HepG2 (cell line): ENCODE results near the gene ZFYVE26. TPM values are rescaled to one million over a fixed set of nuclear protein-coding genes. Genes with fewer than 3 reads are reported as not detected.

Experiments used
- ATAC-seq: fragments of 200-7000 bp; cut with Tn5 transposase; 3 replicates; pipeline ENCODE4 v1.9.1; 2020; ENCODE audit warnings: mild to moderate bottlenecking, moderate library complexity
- BruUV-seq: library from RNA; stranded (reverse); fragments of 400-500 nt; replicated peaks from 2 replicates; lab custom pipeline; 2021; lab: Mats Ljungman, UMichigan
- CTCF ChIA-PET: fragments of 300-600 bp; formaldehyde crosslinking; extraction: SDS; loops from one replicate; lab custom pipeline; 2021; ENCODE audit warnings: low total read pairs, inconsistent platforms, low intra/inter-chr PET ratio; lab: Yijun Ruan, JAX
- POLR2A ChIA-PET: fragments of 350-600 bp; sonication (Branson Sonifier 250); formaldehyde crosslinking; loops from one replicate; lab custom pipeline; 2020; ENCODE audit warnings: antibody characterized with exemption, inconsistent platforms; lab: Yijun Ruan, JAX
- DNase-seq: peaks from one replicate; pipeline ENCODE4 v3.0.0-alpha.2; 2015; ENCODE audit warnings: low spot score
- FAIRE-seq: peaks from 3 replicates; lab custom pipeline; 2011; peaks lifted over from hg19 to GRCh38; lab: Jason Lieb, UNC
- H2AFZ ChIP-seq: one replicate; pipeline ENCODE4 v1.6.1; 2011; ENCODE audit warnings: low read length, inconsistent platforms
- H3K27ac ChIP-seq: fragments of 300-600 bp; 3 replicates; pipeline ENCODE4 v1.8.0; 2011; ENCODE audit warnings: mixed run types, mild to moderate bottlenecking, mixed read lengths, low read length, inconsistent platforms; ENCODE audit not compliant: insufficient read depth; ENCODE audit errors: extremely low read length
- H3K27me3 ChIP-seq, 2 experiments: fragments of 200-600 bp in 1 of 2; 2 replicates in 1 of 2; 3 replicates in 1 of 2; pipeline versions ENCODE4 v1.6.0 to v1.8.0; 2011; ENCODE audit warnings: low read length in 2 of 2, mild to moderate bottlenecking in 2 of 2, moderate library complexity in 2 of 2, inconsistent platforms in 1 of 2; ENCODE audit not compliant: insufficient read depth in 2 of 2, control insufficient read depth in 1 of 2
- H3K36me3 ChIP-seq, 2 experiments: fragments of 200-600 bp in 1 of 2; replicated peaks in 1 of 2; 2 replicates in 1 of 2; 3 replicates in 1 of 2; pipeline versions ENCODE4 v1.5.1 to v1.8.0; 2011; ENCODE audit warnings: low read length in 2 of 2, inconsistent platforms in 1 of 2; ENCODE audit not compliant: insufficient read depth in 2 of 2, control insufficient read depth in 1 of 2
- H3K4me1 ChIP-seq: 2 replicates; pipeline ENCODE4 v1.5.1; 2012; ENCODE audit warnings: low read length, inconsistent platforms; ENCODE audit not compliant: insufficient read depth
- H3K4me2 ChIP-seq: 2 replicates; pipeline ENCODE4 v1.6.0; 2011; ENCODE audit warnings: low read depth, low read length, inconsistent platforms
- H3K4me3 ChIP-seq, 3 experiments: fragments of 200-600 bp in 1 of 3; sonication (generic), shearing (Covaris generic) in 1 of 3; replicated peaks in 1 of 3; 2 replicates each; pipeline ENCODE4 v1.5.1; 2011 to 2016; ENCODE audit warnings: low read length in 3 of 3, inconsistent platforms in 2 of 3, low read depth in 2 of 3, mild to moderate bottlenecking in 2 of 3, control low read depth in 1 of 3, mixed read lengths in 1 of 3; ENCODE audit not compliant: insufficient read depth in 1 of 3
- H3K79me2 ChIP-seq: one replicate; pipeline ENCODE4 v1.6.1; 2011; ENCODE audit warnings: low read length, inconsistent platforms; ENCODE audit not compliant: insufficient read depth
- H3K9ac ChIP-seq: 2 replicates; pipeline ENCODE4 v1.6.0; 2011; ENCODE audit warnings: mild to moderate bottlenecking, low read depth, low read length, inconsistent platforms; ENCODE audit not compliant: insufficient read depth
- H3K9me3 ChIP-seq: 2 replicates; pipeline ENCODE4 v1.5.1; 2012; ENCODE audit warnings: mild to moderate bottlenecking, low read length
- H4K20me1 ChIP-seq: 2 replicates; pipeline ENCODE4 v1.6.0; 2011; ENCODE audit warnings: inconsistent platforms, mild to moderate bottlenecking, low read length, moderate library complexity; ENCODE audit not compliant: insufficient read depth
- CEBPZ ChIP-seq: IDR thresholded peaks from 2 replicates; pipeline ENCODE4 v1.6.1; 2012; ENCODE audit warnings: low read length, improper control_type of control experiment
- ELF1 ChIP-seq: sonication (generic); formaldehyde crosslinking; IDR thresholded peaks from 2 replicates; pipeline ENCODE4 v1.4.0; 2020; ENCODE audit warnings: missing genetic modification reagents
- POLR2G ChIP-seq: fragments of 200-400 bp; formaldehyde crosslinking; IDR thresholded peaks from 2 replicates; pipeline ENCODE4 v1.6.1; 2018; ENCODE audit warnings: mild to moderate bottlenecking, low read depth, low read length, moderate library complexity
- RBM22 ChIP-seq: fragments of 200-400 bp; formaldehyde crosslinking; optimal IDR thresholded peaks from 2 replicates; pipeline ENCODE3; 2017; ENCODE audit warnings: mild to moderate bottlenecking, low read length, moderate library complexity
- SATB2 ChIP-seq: sonication (generic); formaldehyde crosslinking; IDR thresholded peaks from 2 replicates; pipeline ENCODE4 v1.5.0; 2020; ENCODE audit warnings: missing genetic modification reagents
- SCMH1 ChIP-seq: sonication (generic); formaldehyde crosslinking; IDR thresholded peaks from 2 replicates; pipeline ENCODE4 v1.9.0; 2021; ENCODE audit warnings: missing genetic modification reagents, mild to moderate bottlenecking, borderline replicate concordance
- SOX5 ChIP-seq: IDR thresholded peaks from 2 replicates; pipeline ENCODE4 v1.6.1; 2016; ENCODE audit warnings: borderline replicate concordance
- TARDBP ChIP-seq: sonication (generic); formaldehyde crosslinking; IDR thresholded peaks from 2 replicates; pipeline ENCODE4 v1.8.0; 2022; ENCODE audit warnings: mild to moderate bottlenecking, missing genetic modification reagents
- ZNF761 ChIP-seq: sonication (generic); formaldehyde crosslinking; conservative IDR thresholded peaks from 2 replicates; pipeline ENCODE4 v1.4.0; 2020; ENCODE audit warnings: mild to moderate bottlenecking, missing genetic modification reagents
- ZSCAN21 ChIP-seq: sonication (generic); formaldehyde crosslinking; IDR thresholded peaks from 2 replicates; pipeline ENCODE4 v1.8.0; 2022; ENCODE audit warnings: mild to moderate bottlenecking, missing genetic modification reagents, moderate library complexity, borderline replicate concordance
- WGBS: methylation state at CpG from one replicate; pipeline ENCODE4 v1.1.6; 2017; ENCODE audit warnings: low lambda C conversion rate; 5-methylcytosine and 5-hydroxymethylcytosine counted together
- in situ Hi-C: cut with HindIII; loops from 2 replicates; pipeline ENCODE4 v1.10.0; 2017; ENCODE audit warnings: low pct_unique_long_range_greater_than_20kb; ENCODE audit not compliant: extremely low pct_ligation_motif_present
- intact Hi-C: fragments of 100-400 bp; cut with micrococcal nuclease; formaldehyde crosslinking; loops from one replicate; pipeline ENCODE4 v1.10.0; 2022; ENCODE audit not compliant: unreplicated experiment
- polyA plus RNA-seq, 8 experiments: library from polyadenylated mRNA; depleted of rRNA in 3 of 8; stranded (reverse) in 7 of 8; unstranded in 1 of 8; fragments of >200 nt; fragmentation: Illumina TruSeq in 4 of 8; extraction: Trizol in 4 of 8; gene quantifications; 2 replicates each; pipeline versions ENCODE4 v1.2.1 to v1.2.3, GENCODE V29; 2011 to 2016; ENCODE audit warnings: low read depth in 4 of 8, missing spikeins in 1 of 8, mixed read lengths in 1 of 8; ENCODE audit not compliant: insufficient read depth in 1 of 8
- total RNA-seq, 5 experiments: library from RNA; depleted of rRNA; stranded (reverse); fragments of >200 nt; fragmentation: Illumina TruSeq; extraction: Trizol; gene quantifications; 2 replicates each; pipeline ENCODE4 v1.2.3, GENCODE V29; 2016; ENCODE audit warnings: low read depth in 1 of 5
- TF ChIP-seq, protein P1 (sequence below): sonication (generic); formaldehyde crosslinking; IDR thresholded peaks from 2 replicates; pipeline ENCODE4 v1.4.0; 2020; ENCODE audit warnings: missing genetic modification reagents, borderline replicate concordance

Gene ZFYVE26
- total and polyA plus RNA-seq, 2 of the 13 experiments (the other 11 are each of a cell fraction or from before 2014, with no cell fraction given) = 13.6 to 16.4 TPM

- peak; percentile 76 for DNase-seq
- Histone ChIP-seq H4K20me1 (no peaks in the 10 kb centered on the region), H3K4me1 (peaks cover 33% of the 10 kb centered on the region), H2AFZ (peak within 1 kb of the TSS; percentile 94), H3K9me3 (no peaks in the 10 kb centered on the region), H3K27ac (peak within 1 kb of the TSS; percentile 39), H3K27me3 (no peaks in the 10 kb centered on the region; a peak in 1 of 5 replicates), H3K4me2 (peak within 1 kb of the TSS; percentile 78), H3K9ac (peak within 1 kb of the TSS; percentile 76), H3K36me3 (no peaks in the 10 kb centered on the region; a peak in 2 of 5 replicates), H3K4me3 (peak within 1 kb of the TSS; percentile 84 to 92 (median 85)), H3K79me2 (peaks cover 16% of the 10 kb centered on the region)
- ChIA-PET POLR2A (no interaction called here), CTCF (no interaction called here)
- peak; percentile 92 for FAIRE-seq
- peak; percentile 84 for ATAC-seq
- intact Hi-C loops (no loop called here), in situ Hi-C loops (no loop called here)
- WGBS = 1% methylated on average over 13 of the region's 30 CpGs
- TSS peak; percentile 47 for BruUV-seq
- TF ChIP-seq RBM22 (no peak), POLR2G (0 out of 2 replicates have a peak, but pooled peaks have one; percentile 59), ZSCAN21 (CRISPR knock-in tag) (no peak), ZNF761 (CRISPR knock-in tag) (no peak), SATB2 (no peak), ELF1 (CRISPR knock-in tag) (peak; percentile 49), SCMH1 (CRISPR knock-in tag) (no peak), SOX5 (CRISPR knock-in tag) (no peak), CEBPZ (no peak), TARDBP (CRISPR knock-in tag) (peak; percentile 64; the same call in 1 of the 2 replicates)
- TF ChIP-seq, protein P1, sequence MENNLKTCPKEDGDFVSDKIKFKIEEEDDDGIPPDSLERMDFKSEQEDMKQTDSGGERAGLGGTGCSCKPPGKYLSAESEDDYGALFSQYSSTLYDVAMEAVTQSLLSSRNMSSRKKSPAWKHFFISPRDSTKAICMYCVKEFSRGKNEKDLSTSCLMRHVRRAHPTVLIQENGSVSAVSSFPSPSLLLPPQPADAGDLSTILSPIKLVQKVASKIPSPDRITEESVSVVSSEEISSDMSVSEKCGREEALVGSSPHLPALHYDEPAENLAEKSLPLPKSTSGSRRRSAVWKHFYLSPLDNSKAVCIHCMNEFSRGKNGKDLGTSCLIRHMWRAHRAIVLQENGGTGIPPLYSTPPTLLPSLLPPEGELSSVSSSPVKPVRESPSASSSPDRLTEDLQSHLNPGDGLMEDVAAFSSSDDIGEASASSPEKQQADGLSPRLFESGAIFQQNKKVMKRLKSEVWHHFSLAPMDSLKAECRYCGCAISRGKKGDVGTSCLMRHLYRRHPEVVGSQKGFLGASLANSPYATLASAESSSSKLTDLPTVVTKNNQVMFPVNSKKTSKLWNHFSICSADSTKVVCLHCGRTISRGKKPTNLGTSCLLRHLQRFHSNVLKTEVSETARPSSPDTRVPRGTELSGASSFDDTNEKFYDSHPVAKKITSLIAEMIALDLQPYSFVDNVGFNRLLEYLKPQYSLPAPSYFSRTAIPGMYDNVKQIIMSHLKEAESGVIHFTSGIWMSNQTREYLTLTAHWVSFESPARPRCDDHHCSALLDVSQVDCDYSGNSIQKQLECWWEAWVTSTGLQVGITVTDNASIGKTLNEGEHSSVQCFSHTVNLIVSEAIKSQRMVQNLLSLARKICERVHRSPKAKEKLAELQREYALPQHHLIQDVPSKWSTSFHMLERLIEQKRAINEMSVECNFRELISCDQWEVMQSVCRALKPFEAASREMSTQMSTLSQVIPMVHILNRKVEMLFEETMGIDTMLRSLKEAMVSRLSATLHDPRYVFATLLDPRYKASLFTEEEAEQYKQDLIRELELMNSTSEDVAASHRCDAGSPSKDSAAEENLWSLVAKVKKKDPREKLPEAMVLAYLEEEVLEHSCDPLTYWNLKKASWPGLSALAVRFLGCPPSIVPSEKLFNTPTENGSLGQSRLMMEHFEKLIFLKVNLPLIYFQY = no peak
Measured at GRCh38 chr14:67819563-67820421, 3.4 kb upstream of the ZFYVE26 start, which contains the start of gene RAD51B. RAD51B (plus strand) TSS chr14:67819779.
